NK-92 (cell line): ENCODE measurements around the gene AP1M1.

ENCODE experiments used
- DNase-seq: peaks from one replicate; lab custom pipeline; 2025; ENCODE audit not compliant: unreplicated experiment; lab: John Stamatoyannopoulos, UW

AP1M1 gene

DNA sequence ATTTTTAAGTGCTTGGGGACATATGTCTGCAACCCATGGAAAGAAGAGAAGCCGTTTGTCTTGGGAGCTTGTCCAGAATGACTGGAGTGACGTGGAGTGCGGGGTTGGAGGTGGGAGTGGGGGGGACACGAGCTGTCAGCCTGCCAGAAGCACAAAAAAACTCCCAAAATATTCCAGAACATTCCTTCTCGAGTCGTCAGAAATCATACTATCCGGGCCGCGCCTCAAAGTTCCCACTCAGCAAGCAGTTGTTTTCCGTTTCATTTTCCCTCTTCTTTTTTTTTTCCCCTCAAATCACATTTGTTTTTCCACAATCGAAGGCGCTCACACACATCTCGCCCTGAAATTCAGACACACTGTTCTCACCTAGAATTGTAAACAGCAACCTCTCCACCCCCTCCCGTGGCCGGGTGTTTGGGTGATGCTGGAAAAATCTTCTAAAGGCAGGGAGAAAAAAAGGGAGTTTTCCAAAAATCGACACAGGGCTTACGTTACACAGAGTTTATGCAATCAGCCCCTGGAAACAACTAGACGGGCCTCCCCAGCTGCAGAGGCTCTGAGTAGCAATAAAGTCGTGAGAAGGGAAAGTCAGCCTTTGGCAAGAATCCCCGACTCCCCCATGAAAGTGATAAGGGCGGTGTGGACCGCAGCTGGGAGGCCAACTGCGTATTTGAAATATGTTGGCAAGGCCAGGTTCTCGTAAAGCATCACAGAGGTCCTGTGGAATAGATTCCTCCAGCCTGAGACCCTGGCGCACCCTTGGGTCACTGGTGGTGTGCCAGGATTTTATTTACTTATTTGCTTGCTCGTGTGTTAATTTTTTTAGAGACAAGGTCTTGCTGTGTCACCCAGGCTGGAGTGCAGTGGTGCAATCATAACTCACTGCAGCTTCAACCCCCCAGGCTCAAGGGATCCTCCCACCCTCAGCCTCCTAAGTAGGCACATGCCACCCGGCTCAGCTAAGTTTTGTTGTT, 95.7 kb downstream of the AP1M1 start:
- no peak for DNase-seq

DNA sequence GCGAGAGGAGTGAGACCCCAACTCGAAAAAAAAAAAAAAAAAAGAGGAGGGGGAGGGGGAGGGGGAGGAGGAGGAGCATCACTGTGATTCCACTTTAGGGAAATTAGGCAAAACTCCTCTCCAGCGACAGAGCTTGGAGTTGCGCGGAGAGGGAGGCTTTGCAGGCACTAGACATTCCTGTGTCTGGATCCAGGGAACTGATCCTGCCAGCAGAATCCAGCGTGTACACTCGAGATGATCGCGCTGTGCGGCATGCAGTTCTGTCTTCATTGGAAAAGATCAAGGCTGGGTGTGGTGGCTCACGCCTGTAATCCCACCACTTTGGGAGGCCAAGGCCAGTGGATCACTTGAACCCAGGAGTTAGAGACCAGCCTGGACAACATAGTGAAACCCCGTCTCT, 97.3 kb downstream of the AP1M1 start:
- no peak for DNase-seq
